T-helper 1 cell treated with Interleukin-12 subunit alpha and Interleukin-12 subunit beta and Interleukin-4 antibody, amounts not matched to agents 30 μg/mL and 1 μg/mL, for 36 hours (primary cell): ENCODE measurements around the gene KRTAP11-1.

Experiments used
- H3K27ac Mint-ChIP-seq: one replicate; pipeline ENCODE4 v1.8.0; 2021; ENCODE audit warnings: mild to moderate bottlenecking, mixed read lengths
- H3K27me3 Mint-ChIP-seq: one replicate; pipeline ENCODE4 v1.8.0; 2021; ENCODE audit warnings: low read depth, mixed read lengths
- H3K36me3 Mint-ChIP-seq: one replicate; pipeline ENCODE4 v1.8.0; 2021; ENCODE audit warnings: low read depth, mixed read lengths
- H3K4me1 Mint-ChIP-seq: one replicate; pipeline ENCODE4 v1.8.0; 2021; ENCODE audit warnings: low read depth, mixed read lengths
- H3K4me3 Mint-ChIP-seq: one replicate; pipeline ENCODE4 v1.8.0; 2021; ENCODE audit warnings: mild to moderate bottlenecking, moderate library complexity, mixed read lengths
- H3K9me3 Mint-ChIP-seq: one replicate; pipeline ENCODE4 v1.8.0; 2021; ENCODE audit warnings: mixed read lengths

The KRTAP11-1 gene, protein sequence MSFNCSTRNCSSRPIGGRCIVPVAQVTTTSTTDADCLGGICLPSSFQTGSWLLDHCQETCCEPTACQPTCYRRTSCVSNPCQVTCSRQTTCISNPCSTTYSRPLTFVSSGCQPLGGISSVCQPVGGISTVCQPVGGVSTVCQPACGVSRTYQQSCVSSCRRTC

DNA sequence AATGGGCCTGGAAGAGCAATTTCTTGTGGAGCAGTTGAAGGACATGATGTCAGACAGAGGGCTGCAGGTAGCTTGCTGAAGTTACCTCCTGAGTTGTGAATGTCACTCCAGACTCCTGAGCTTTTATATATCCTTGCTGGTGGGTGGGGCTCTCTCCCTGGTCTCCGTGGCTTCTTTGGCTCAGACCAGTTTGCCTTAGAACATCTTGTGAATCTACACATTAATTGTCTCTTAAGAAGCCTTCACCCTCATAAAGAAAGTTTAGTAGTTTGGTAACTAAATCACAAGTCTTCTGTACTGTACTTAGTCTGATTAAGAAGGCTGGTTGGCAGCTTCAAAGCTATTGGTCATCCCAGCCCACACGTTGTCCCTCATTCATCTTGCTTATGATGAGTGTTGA, at the start of gene KRTAP11-1:
Gene KRTAP11-1, minus strand, starts transcription at position 101 of the 400 bp plus-strand sequence. Its CDS starts 56 bp downstream, at position 45.
- Mint-ChIP-seq H3K27ac (no peak within 1 kb of the TSS), H3K9me3 (no peaks in the 10 kb centered on the region), H3K27me3 (peaks cover 3% of the 10 kb centered on the region), H3K36me3 (no peaks in the 10 kb centered on the region), H3K4me1 (no peaks in the 10 kb centered on the region), H3K4me3 (no peak within 1 kb of the TSS)

DNA sequence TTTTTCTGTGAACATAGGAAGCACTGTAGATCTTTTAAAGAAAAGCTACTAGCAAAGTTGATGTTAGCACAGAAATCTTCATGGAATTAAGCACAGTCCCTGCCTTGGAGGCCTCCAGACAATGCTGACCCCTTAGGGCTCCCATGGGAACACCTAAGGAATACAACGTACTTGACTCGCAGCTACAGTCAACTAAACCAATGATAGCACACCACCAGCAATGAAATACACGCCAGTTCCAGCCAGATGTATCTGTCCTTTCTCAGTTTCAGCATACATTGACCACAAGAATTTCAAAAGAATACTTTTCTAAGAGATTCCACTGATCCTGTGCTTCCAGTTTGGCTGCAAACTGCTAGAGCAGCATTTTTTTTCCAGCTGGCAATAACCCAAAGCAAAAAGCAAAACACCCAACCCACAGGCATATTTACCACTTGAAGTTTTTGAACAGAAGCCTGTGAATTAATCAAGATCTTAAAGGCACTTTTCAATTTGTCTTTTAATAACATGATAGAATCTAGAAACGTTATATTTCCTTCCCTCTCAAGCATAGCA, 42.8 kb upstream of the KRTAP11-1 start:
- Mint-ChIP-seq H3K9me3 (peaks cover 3% of the 10 kb centered on the region), H3K4me3 (no peak overlapping the region), H3K27ac (no peak overlapping the region), H3K4me1 (no peaks in the 10 kb centered on the region), H3K36me3 (no peaks in the 10 kb centered on the region), H3K27me3 (peaks cover 12% of the 10 kb centered on the region)

DNA sequence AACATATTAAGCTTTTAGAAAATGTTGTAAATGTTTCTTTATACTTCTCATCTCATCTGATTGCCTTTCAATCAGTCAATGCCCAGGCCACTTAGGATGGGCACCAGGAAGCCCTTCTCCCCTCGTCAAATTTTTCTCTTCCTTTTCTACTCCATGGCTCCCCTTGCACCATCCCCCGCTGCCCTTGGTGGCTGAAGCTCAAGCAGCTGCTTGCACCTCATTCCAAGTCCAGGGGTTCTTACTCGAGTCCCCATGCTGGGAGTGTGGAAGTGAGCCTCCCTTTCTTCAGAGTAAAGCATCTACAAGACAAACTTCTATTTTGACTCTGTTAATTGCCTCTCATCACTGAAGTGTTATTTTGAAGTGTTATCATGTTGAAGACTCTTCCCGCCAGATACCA, 39.7 kb upstream of the KRTAP11-1 start:
- H3K27me3 Mint-ChIP-seq, result peaks cover 17% of the 10 kb centered on the region
- H3K4me1 Mint-ChIP-seq, result no peaks in the 10 kb centered on the region
- H3K4me3 Mint-ChIP-seq, result no peak overlapping the region
- H3K9me3 Mint-ChIP-seq, result no peaks in the 10 kb centered on the region
- H3K36me3 Mint-ChIP-seq, result no peaks in the 10 kb centered on the region
- H3K27ac Mint-ChIP-seq, result no peak overlapping the region

DNA sequence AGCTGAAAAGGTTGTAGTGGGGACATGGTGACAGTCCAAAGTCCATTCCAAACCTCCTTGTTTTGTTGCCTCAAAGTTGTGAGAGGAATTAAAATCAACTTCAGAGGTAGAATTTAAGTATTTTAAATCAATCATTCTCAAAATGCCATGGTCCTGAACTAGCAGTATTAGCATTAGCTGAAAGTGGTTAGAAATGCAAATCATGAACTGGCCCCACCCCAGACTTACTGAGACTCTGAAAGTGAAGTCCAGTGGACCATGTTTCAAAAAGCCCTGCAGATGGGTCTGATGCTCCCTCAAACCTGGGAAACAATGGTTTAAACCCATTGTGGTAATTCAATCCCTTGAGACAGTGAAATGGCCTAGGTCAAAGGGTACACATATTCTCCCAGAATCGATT, 36.2 kb upstream of the KRTAP11-1 start:
- Mint-ChIP-seq H3K27me3 (peaks cover 17% of the 10 kb centered on the region), H3K36me3 (no peaks in the 10 kb centered on the region), H3K4me1 (no peaks in the 10 kb centered on the region), H3K4me3 (no peak overlapping the region), H3K27ac (no peak overlapping the region), H3K9me3 (no peaks in the 10 kb centered on the region)

DNA sequence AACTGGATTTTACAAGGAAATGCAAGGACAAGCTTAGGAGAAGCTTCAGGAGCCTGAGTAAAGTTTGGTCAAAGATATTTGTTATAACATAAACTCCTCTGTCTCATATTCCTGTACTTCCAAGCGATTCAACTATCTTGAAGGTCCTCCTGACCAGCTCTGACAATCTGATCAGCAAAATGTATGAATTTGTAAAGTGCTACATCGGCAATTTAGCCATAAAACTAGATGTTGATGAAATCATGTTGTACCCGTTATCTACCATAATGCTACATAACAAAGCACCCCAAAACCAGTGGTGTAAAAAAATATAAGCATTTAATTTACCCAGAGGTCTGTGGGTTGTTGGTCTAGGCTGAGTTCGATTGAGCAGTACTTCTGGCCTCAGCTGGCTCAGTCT, 19.5 kb upstream of the KRTAP11-1 start:
- H3K9me3 Mint-ChIP-seq, result no peaks in the 10 kb centered on the region
- H3K4me3 Mint-ChIP-seq, result no peak overlapping the region
- no peaks in the 10 kb centered on the region for H3K36me3 Mint-ChIP-seq
- no peak overlapping the region for H3K27ac Mint-ChIP-seq
- no peaks in the 10 kb centered on the region for H3K4me1 Mint-ChIP-seq
- peaks cover 13% of the 10 kb centered on the region for H3K27me3 Mint-ChIP-seq

DNA sequence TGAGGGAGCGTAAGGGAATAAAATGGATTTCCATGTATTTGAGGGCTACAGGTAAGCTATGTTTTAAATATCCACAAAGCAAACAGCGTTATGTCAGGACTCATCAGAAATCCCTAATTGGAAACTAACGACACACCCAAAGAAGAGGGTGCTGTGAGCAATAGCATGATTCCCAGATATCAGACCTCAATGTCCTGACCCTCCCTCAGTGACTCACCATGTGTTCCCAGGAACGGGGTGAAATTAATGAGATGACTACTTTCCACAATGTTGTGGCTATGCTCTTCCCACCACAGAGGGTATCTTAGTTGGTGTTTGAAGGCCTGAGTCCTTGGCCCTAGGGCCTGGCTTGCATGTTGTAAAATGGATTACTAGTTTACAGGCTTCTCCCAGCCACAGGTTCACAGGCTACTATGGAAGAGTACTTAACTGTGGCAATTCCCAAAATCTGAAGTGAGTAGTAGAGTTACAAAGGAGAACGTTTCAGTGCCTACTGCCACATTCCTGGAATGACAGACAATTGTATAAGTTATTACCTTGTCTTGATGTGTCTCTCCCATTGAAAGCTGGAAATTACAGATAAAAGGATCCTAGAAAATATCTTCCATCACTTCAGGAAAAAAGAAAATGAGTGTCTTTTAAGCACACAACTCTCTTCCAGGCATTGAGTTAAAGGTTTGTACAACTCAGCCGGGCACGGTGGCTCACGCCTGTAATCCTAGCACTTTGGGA, 1.7 kb upstream of the KRTAP11-1 start:
- H3K36me3 Mint-ChIP-seq, result no peaks in the 10 kb centered on the region
- peaks cover 3% of the 10 kb centered on the region for H3K27me3 Mint-ChIP-seq
- H3K4me3 Mint-ChIP-seq, result no peak overlapping the region
- no peaks in the 10 kb centered on the region for H3K4me1 Mint-ChIP-seq
- no peak overlapping the region for H3K27ac Mint-ChIP-seq
- H3K9me3 Mint-ChIP-seq, result no peaks in the 10 kb centered on the region

DNA sequence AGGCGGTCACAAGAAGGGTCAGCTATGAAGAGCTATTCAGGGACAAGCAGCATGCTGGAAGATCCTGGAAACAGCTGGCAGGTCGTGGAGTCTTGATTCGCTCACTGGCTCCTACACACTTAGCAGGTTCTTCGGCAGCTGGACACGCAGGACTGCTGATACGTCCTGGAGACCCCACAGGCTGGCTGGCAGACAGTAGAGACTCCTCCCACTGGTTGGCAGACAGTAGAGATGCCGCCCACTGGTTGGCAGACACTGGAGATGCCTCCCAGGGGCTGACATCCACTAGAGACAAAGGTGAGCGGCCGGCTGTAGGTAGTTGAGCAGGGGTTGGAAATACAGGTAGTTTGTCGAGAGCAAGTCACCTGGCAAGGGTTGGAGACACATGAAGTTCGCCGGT, 466 bp downstream of the KRTAP11-1 start:
- Mint-ChIP-seq H3K4me1 (no peaks in the 10 kb centered on the region), H3K27ac (no peak overlapping the region), H3K4me3 (no peak overlapping the region), H3K36me3 (no peaks in the 10 kb centered on the region), H3K27me3 (peaks cover 3% of the 10 kb centered on the region), H3K9me3 (no peaks in the 10 kb centered on the region)

DNA sequence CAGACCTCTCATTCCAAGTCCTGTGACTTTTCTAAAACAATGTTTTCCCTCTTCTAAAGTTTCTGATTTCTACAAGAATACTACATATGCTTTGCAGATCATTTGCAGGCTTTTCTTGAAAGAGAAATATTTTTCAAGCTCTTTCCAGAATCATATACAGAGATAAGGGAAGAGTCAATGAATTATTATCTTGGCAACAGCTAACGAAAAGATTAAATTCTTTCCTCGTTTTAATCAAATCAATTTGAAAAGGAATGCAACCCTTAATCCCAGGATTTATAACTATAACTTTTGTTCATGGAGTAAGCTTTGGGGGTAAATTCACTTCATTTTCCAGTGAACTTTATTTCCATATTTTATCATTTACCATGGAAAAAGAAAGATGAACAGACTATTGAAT, 6.9 kb downstream of the KRTAP11-1 start:
- no peaks in the 10 kb centered on the region for H3K36me3 Mint-ChIP-seq
- no peak overlapping the region for H3K4me3 Mint-ChIP-seq
- no peaks in the 10 kb centered on the region for H3K27me3 Mint-ChIP-seq
- H3K9me3 Mint-ChIP-seq, result no peaks in the 10 kb centered on the region
- no peaks in the 10 kb centered on the region for H3K4me1 Mint-ChIP-seq
- H3K27ac Mint-ChIP-seq, result no peak overlapping the region

DNA sequence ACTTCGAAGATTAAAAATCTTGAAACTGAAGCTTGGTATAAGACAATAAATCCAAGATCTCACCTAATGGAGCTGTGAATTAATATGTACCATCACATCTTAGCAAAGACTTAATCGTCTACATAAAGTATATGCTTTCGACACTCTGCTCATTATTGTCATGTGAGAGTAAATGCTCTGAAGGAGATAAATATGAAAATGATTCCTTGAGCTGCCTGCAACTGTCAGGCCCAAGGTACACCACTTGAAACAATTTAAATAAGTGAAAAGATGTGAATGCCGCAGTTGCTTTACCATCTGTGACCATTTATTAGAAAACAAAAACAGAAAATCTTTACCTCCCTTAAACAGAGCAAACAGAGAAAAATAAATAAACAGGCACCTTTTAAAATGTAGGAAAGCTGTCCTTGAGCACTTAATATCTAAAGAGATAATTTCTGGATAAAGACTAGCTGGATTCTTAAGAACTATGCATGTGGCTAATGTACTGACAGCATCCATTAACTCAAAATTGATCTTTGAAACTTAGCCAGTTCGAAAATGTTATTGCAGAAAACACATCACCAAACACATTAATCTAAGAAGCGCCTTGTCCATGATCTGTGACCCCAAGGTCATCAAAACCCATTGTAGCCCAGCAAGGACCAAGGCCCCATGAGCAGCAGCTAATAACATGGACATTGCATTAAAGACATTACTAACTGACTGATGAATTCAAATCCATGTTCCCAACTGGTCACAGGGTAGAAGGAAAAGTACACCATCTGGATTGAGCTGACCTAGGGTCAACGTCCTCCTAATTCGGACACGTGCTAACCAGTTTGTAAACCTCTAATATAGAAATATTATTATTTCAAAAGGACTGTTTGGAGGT, 33.5 kb downstream of the KRTAP11-1 start:
- Mint-ChIP-seq H3K36me3 (no peaks in the 10 kb centered on the region), H3K27ac (no peak overlapping the region), H3K27me3 (peaks cover 4% of the 10 kb centered on the region), H3K9me3 (no peaks in the 10 kb centered on the region), H3K4me1 (no peaks in the 10 kb centered on the region), H3K4me3 (no peak overlapping the region)

DNA sequence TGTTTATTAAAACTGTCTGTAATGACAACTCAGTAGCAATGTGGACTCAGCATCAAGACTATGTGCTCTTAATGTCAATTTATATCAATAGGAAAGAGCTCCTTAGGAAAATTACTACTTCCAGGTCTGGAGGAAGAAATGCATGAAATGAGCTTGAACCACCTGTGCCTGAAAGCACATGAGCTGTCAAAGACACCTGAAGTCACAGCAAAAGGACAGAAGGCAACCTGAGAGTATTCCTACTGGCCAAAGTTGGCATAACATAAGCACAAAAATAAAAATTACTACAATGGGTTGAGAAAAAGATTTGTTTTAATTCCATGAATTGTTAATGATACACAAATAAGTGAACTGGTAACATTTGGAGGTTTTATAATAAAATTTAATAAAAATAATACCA, 38.4 kb downstream of the KRTAP11-1 start:
- no peak overlapping the region for H3K4me3 Mint-ChIP-seq
- peaks cover 4% of the 10 kb centered on the region for H3K9me3 Mint-ChIP-seq
- no peaks in the 10 kb centered on the region for H3K4me1 Mint-ChIP-seq
- H3K36me3 Mint-ChIP-seq, result no peaks in the 10 kb centered on the region
- H3K27ac Mint-ChIP-seq, result no peak overlapping the region
- peaks cover 9% of the 10 kb centered on the region for H3K27me3 Mint-ChIP-seq

DNA sequence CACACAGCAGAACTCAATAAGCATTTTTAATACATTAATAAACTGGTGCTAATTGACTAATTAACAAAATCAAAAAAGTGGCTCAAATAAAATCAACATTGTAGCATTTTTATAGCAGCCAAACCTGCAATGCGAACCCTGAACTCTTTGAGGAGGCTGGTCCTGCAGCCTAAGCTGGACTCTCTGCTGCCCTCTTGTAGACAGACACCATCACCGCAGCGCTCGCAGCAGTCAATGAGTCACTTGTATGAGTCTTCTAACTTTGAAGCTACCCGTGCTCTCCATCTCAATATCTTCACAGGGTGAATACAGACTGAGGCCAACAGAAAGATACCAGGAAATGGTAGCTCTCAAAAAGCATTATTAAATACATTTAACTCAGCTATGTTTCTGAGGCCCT, 42.1 kb downstream of the KRTAP11-1 start:
- no peak overlapping the region for H3K4me3 Mint-ChIP-seq
- no peak overlapping the region for H3K27ac Mint-ChIP-seq
- peaks cover 7% of the 10 kb centered on the region for H3K27me3 Mint-ChIP-seq
- H3K36me3 Mint-ChIP-seq, result no peaks in the 10 kb centered on the region
- H3K9me3 Mint-ChIP-seq, result peaks cover 4% of the 10 kb centered on the region
- no peaks in the 10 kb centered on the region for H3K4me1 Mint-ChIP-seq

DNA sequence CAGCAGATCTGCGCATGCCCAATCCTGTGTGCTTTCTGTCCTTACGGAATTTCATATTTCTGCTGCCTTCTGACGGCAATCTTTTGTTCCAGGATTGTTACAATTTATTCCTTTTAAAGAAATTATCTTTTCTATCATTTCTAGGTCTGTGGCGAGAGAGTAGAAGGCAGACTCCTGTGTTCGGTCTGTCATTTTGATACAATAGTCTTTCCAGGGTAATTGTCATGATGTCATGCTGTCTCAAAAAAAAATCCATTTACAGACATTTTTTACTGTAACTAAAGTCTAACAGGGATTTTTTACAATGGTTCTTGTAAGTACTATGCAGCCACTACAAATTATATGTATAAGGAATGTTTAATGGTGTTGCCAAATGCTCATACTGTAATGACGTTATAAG, 42.8 kb downstream of the KRTAP11-1 start:
- Mint-ChIP-seq H3K36me3 (no peaks in the 10 kb centered on the region), H3K27me3 (peaks cover 7% of the 10 kb centered on the region), H3K27ac (no peak overlapping the region), H3K9me3 (peaks cover 4% of the 10 kb centered on the region), H3K4me1 (no peaks in the 10 kb centered on the region), H3K4me3 (no peak overlapping the region)

DNA sequence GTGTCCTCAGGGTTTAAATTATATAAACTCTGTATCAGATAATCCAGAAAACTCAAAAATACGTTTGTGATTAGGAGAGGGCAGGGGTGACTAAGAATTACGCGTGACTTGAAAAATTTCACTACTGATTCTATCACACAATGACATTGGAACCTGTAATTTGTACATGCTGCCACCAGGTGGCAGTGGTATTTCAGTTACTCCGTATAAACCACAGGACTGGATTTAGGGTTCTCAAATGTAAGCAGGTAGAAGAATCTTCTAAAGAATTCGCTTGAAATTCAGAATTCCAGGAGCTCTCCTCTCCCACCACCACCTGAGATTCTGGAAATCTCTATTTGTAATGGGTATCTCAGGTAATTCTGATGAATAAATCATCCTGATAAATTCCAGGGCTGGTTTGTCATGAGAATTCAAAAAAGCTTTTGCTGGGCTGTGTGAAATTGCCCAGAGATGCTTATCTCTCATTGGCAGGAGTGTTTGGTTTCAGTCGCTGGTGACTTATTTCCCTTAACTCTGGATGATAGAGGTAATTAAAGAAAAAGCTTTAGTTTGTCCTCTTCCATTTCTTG, 50.1 kb downstream of the KRTAP11-1 start:
- Mint-ChIP-seq H3K27me3 (peaks cover 6% of the 10 kb centered on the region), H3K4me1 (no peaks in the 10 kb centered on the region), H3K27ac (no peak overlapping the region), H3K36me3 (no peaks in the 10 kb centered on the region), H3K9me3 (peaks cover 4% of the 10 kb centered on the region), H3K4me3 (no peak overlapping the region)
